OCI-M2 (cell line): ENCODE measurements around the gene DCAF8.

Source experiments
- DNase-seq: peaks from one replicate; lab custom pipeline; 2025; ENCODE audit not compliant: unreplicated experiment; lab: John Stamatoyannopoulos, UW

The DCAF8 gene

DNA sequence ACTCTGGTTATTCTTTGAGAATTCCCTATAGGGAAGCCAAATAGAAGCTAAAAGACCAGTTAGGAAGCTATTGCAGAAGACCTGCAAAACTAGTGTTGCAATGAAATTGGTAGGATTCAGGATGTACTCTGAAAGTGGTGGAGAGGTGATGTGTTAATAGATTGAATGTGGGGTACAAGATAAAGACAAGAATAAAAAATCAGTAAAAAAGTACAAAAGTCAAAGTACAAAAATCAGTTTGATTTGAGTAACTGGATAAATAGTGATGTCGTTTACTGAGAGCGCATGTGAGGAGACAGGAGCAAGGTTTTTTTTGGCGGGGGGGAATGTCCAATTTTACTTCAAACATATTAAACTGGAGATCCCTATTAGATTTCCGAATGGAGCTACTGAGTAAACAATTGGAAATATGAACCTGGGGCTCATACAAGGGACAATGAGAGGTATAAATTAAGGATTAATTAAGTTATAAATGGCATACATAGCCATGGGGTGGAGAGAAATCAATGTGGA is 2.5 kb upstream of the DCAF8 start:
- no peak for DNase-seq

- no peak for DNase-seq
Observed at GRCh38 chr1:160261556-160261892, 825 bp downstream of the DCAF8 start.

DNA sequence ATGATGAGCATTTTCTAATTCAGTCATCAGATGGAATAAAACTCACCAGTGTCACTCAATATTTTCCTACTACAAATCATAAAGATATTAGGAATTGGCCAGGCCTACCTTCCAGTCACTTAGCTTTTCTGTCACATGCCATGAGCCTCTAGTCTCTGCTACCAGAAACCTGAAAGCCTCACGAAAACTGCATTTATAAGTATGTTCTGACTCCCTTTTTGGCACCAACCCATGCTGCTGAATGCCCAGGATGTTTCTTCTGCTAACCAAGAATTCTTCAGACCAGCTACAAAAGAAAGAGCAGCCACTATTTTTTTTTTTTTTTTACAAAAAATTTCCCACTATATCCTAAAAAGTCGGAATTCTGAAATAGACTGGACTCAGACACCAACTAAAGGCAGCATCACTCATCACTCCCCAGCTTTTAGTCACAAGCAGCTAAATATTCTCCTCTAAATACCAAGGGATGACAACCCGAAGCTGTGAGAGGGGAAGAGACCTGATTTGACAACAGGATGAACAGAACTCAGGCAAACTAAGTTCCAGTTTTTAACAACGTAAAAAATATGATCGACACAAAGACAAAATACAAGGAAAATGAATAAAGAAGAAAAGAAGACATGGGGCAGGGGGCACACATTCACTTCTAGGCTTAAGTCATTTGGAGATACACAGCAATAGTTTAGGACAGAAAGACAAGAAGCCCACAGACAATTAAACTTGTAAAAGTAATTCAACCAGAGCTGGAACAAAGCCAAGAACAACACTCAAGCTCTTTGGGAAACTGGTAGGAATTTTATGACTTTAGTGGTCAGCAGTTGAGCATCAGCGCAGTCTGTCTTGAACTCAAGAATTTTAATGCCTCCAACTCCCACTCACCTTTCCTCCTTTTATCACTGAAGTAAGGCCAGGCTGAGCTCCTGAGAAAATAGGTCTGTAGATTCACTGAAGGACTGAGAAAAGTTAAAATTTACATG is 1.7 kb downstream of the DCAF8 start:
- DNase-seq: no peak

DNA sequence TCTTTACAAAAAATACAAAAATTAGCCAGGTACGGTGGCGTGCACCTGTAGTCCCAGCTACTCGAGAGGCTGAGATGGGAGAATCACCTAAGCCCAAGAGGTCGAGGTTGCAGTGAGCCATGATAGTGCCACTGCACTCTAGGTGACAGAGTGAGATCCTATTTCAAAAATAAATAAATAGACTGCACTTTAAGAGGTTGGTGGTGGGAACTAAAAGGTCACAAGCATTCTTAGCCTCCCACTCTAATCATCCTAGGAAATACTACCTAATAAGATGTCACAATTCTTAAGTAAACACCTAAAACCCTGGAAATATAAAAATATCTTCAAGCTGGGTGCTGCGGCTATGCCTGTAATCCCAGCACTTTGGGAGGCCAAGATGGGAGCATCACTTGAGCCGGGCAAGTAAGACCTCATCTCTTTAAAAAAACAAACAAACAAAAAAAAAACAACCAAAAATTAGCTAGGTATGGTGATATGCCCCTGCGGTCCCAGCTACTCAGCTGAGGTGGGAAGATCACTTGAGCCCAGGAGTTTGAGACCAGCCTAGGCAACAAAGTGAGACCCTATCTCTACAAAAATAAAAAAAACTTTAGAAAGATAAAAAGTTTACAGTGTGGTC is 4.1 kb downstream of the DCAF8 start:
- no peak for DNase-seq

- DNase-seq: no peak
Observed at GRCh38 chr1:160257411-160258015, 4.8 kb downstream of the DCAF8 start.

GRCh38 chr1:160256396-160257046 is 5.8 kb downstream of the DCAF8 start:
- no peak for DNase-seq

GRCh38 chr1:160255781-160256300 is 6.5 kb downstream of the DCAF8 start:
- no peak for DNase-seq

- no peak for DNase-seq
Observed at GRCh38 chr1:160251687-160252526, 10.4 kb downstream of the DCAF8 start.

DNA sequence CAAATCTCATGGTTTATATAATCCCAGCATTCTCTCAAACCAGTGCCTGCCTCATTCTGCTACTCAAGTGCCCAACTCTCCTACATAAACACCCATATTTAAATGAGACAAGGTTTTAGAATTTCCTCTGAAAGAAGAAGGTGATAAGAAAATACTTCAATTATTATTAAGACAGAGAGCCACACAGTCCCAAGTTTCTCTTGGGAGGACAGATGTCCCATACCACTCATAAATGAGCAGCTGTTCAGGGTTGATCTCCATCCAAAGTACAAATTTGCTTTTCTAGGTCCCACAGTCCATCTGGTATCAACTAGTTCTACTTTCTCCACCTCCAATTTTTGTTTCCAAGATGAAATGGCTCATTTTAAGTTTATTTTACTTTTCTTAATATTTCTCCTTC is 11.3 kb downstream of the DCAF8 start:
- DNase-seq: no peak

DNA sequence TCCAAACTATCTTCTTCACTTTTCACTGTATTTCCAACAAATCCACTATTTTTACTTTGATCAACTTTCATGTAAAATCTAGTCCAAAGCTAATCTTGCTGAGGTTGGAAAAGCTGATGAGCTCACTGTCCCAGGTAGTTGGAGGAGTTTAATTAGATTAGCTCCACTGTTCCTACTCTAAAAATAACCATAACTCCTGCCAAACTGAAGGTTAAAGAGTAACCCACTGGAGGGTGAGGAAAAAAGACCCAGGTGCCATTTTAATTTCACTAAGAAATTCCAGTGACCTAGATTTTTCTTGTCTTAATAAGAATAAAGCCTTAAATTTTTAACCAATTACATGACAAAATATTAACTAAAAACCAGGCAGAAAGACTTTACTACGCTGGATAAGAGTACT is 15.3 kb downstream of the DCAF8 start:
- no peak for DNase-seq

GRCh38 chr1:160245434-160245833 is 16.9 kb downstream of the DCAF8 start:
- no peak for DNase-seq

DNA sequence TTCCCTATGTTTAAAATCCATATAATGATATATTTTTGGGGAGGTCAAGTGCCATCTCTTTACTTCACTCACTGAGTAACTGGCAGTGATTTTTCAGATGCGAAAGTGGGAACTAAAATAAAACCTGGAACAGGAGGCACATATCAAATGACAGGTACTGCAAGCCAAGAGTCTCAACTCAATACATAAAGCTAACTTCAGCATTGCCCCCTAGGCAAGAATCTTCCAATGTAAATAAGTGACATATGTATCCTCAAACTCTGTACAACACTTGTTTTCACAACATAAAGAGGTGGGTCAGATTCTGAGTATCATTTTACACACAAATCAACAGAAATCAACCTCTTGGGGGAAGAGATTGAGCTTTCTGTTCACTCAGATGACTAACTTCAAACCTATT is 18.1 kb downstream of the DCAF8 start:
- DNase-seq: no peak

DNA sequence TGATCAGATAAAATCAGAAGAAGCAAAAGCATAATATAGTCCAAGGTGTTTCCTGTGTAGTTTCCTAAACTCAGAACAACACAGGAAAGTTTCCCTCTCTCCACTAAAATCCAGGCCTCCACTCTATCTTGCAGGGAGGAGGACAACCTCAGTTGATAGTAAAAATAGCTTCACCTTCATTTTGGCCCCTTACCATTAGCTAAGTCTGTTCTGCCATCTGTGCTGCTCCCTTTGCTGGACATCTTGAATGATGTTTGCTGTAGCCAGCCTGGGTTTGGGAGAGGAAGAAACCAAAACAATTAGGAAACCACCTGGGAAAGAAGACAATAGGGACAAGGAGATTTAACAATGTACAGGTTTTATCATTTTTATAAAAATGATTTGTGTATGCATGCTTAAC is 18.6 kb downstream of the DCAF8 start:
- no peak for DNase-seq

- no peak for DNase-seq
Observed at GRCh38 chr1:160239582-160240299, 22.6 kb downstream of the DCAF8 start.

DNA sequence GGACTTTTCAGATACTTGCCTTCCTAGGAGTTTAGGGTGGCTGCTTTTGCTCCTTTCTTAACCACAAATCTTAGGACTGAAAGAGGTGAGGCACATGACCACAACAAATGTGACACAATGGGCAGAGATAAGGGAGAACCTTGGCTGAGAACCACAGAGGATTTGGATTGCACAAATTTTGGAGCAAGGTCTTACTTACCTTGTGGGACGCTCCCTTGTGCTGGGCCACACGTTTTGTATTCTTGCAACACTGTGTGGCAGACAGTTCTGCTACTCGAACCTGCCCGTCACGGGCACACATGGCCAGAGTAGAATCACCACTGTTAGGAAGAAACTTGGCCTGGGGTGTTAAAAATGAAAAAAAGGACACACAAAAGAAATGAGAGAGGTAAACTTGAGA is 23.9 kb downstream of the DCAF8 start:
- no peak for DNase-seq

DNA sequence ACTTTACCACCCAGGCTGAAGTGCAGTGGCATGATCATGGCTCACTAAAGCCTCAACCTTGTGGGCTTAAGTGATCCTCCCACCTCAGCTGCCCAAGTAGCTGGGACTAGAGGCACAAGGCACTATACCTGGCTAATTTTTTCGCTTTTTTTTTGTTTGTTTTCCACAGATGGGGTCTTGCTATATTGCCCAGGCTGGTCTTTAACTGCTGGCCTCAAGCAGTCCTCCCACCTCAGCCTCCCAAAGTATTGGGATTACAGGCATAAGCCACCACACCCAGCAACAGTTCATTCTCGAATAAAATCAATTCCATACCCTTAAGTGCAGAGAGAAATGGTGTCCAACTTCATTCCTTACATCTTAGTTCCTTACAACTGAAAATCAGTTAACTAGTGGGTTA is 24.8 kb downstream of the DCAF8 start:
- no peak for DNase-seq

GRCh38 chr1:160236806-160237205 is 25.5 kb downstream of the DCAF8 start:
- DNase-seq: no peak

DNA sequence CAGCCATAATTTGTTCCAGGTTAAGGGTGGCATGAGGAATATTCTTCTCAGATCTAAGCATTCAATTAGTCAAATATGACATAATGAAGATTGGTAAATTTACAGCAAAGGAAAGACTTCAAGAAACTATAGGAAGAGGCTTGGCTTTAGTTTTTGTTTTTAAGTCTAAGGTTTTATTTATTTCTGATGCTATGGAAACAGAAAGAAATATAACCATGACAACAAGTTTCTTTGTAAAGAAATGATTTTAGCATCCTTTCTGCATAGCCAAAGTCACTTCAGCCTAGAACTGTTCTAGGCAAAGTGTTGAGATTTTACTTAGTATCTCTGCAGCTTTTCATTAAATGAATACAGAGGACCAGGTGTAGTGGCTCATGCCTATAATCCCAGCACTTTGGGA is 29.4 kb downstream of the DCAF8 start:
- no peak for DNase-seq

DNA sequence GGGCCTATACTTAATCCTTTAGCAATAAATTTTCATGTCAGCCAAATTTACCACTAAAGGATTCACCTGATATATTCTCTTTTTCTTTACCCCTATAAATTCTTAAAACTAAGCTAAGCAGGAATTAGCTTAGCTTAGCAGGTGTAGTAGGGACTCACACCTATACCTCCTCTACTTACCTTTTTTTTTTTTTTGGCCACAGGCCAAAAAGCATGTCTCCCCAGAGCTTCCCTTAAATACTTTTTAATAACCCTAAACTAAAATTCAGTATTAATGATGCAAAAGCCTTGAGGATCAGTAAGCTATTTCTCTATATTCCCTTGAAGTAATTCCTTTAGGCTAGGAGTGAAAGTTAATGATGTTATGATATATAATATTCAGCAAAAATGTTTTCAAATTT is 33.9 kb downstream of the DCAF8 start:
- DNase-seq: no peak

GRCh38 chr1:160227561-160227960 is 34.8 kb downstream of the DCAF8 start:
- DNase-seq: no peak
